Stimulated activated naive B cell treated with anti-CD40 and anti-IgM and Interleukin-4, amounts not matched to agents 10 μg/mL and 1 μg/mL and 100 μg/mL, for 72 hours (primary cell): ENCODE measurements around the gene PRKCI.
A peak's percentile ranks its signal among the peaks of the same experiment; 100 is the strongest.
"Not testable (repeated sequence)": the region's sequence is repeated elsewhere in the genome, so short reads cannot be mapped to it uniquely, and the experiment has no call there.

ENCODE experiments used
- ATAC-seq, 2 donors: fragments of 150-1000 bp; cut with Tn5 transposase; replicated peaks; 2 replicates each; pipeline ENCODE4 v1.10.0; 2021; ENCODE audit warnings: moderate library complexity in 1 of 2
- DNase-seq: peaks from one replicate; pipeline ENCODE4 v3.0.0; 2021
- H3K27ac Mint-ChIP-seq: one replicate; pipeline ENCODE4 v1.8.0; 2022; ENCODE audit warnings: mild to moderate bottlenecking, mixed read lengths
- H3K27me3 Mint-ChIP-seq, 2 donors: one replicate each; pipeline ENCODE4 v1.8.0; 2022; ENCODE audit warnings: mixed read lengths in 2 of 2
- H3K36me3 Mint-ChIP-seq, 2 donors: one replicate each; pipeline ENCODE4 v1.8.0; 2022; ENCODE audit warnings: mixed read lengths in 2 of 2, mild to moderate bottlenecking in 1 of 2
- H3K4me1 Mint-ChIP-seq, 2 donors: one replicate each; pipeline ENCODE4 v1.8.0; 2022; ENCODE audit warnings: mixed read lengths in 2 of 2, mild to moderate bottlenecking in 1 of 2
- H3K4me3 Mint-ChIP-seq, 2 donors: one replicate each; pipeline ENCODE4 v1.8.0; 2022; ENCODE audit warnings: mild to moderate bottlenecking in 2 of 2, mixed read lengths in 2 of 2, moderate library complexity in 1 of 2
- H3K9me3 Mint-ChIP-seq, 2 donors: one replicate each; pipeline ENCODE4 v1.8.0; 2022; ENCODE audit warnings: mixed read lengths in 2 of 2, mild to moderate bottlenecking in 1 of 2

The PRKCI gene

GRCh38 chr3:170244576-170244975 is 22.4 kb downstream of the PRKCI start:
- ATAC-seq (no peak), DNase-seq (no peak)
- Mint-ChIP-seq H3K4me3 (no peak overlapping the region), H3K27me3 (no peaks in the 10 kb centered on the region), H3K27ac (no peak overlapping the region), H3K36me3 (peaks cover 20 to 37% of the 10 kb centered on the region in 2 donors), H3K4me1 (peaks cover 9% of the 10 kb centered on the region in 2 donors), H3K9me3 (no peaks in the 10 kb centered on the region)

- DNase-seq, result no peak
- H3K27ac Mint-ChIP-seq, result peak overlapping the region; percentile 21
These were observed 25.7 kb downstream of the PRKCI start for GRCh38 chr3:170247875-170248274.

GRCh38 chr3:170256597-170256996 is 34.4 kb downstream of the PRKCI start:
- DNase-seq (no peak), ATAC-seq (no peak)
- Mint-ChIP-seq H3K36me3 (peaks cover 40 to 51% of the 10 kb centered on the region in 2 donors), H3K27ac (peak overlapping the region; percentile 63), H3K27me3 (no peaks in the 10 kb centered on the region), H3K9me3 (peaks cover 5 to 6% of the 10 kb centered on the region in 2 donors), H3K4me3 (peak overlapping the region in 1 of 2 donors; percentile 0), H3K4me1 (peaks cover 28 to 39% of the 10 kb centered on the region in 2 donors)

More at GRCh38 chr3:170247875-170248274, 25.7 kb downstream of the PRKCI start:
- Mint-ChIP-seq H3K4me1 (peaks cover 9% of the 10 kb centered on the region in 2 donors), H3K36me3 (peaks cover 17 to 32% of the 10 kb centered on the region in 2 donors), H3K27me3 (no peaks in the 10 kb centered on the region), H3K9me3 (no peaks in the 10 kb centered on the region), H3K4me3 (no peak overlapping the region)
- peak in 1 of 2 donors; percentile 45 for ATAC-seq

GRCh38 chr3:170257145-170257544 is 34.9 kb downstream of the PRKCI start:
- H3K4me3 Mint-ChIP-seq, result peak overlapping the region in 1 of 2 donors; percentile 15
- peaks cover 28 to 39% of the 10 kb centered on the region in 2 donors for H3K4me1 Mint-ChIP-seq
- ATAC-seq, result peak; percentile 62 to 72
- H3K9me3 Mint-ChIP-seq, result peaks cover 5 to 6% of the 10 kb centered on the region in 2 donors
- H3K27ac Mint-ChIP-seq, result peak overlapping the region; percentile 93
- DNase-seq, result peak; percentile 20
- peaks cover 40 to 51% of the 10 kb centered on the region in 2 donors for H3K36me3 Mint-ChIP-seq
- no peaks in the 10 kb centered on the region for H3K27me3 Mint-ChIP-seq

GRCh38 chr3:170258105-170258487 is 35.9 kb downstream of the PRKCI start:
- peak overlapping the region; percentile 54 to 71 for H3K4me3 Mint-ChIP-seq
- no peak for DNase-seq
- peaks cover 33 to 46% of the 10 kb centered on the region in 2 donors for H3K36me3 Mint-ChIP-seq
- ATAC-seq, result peak; percentile 21 to 41
- peak overlapping the region; percentile 93 for H3K27ac Mint-ChIP-seq
- H3K4me1 Mint-ChIP-seq, result peaks cover 28 to 39% of the 10 kb centered on the region in 2 donors
- H3K27me3 Mint-ChIP-seq, result no peaks in the 10 kb centered on the region
- H3K9me3 Mint-ChIP-seq, result peaks cover 5 to 6% of the 10 kb centered on the region in 2 donors

GRCh38 chr3:170259907-170260306 is 37.7 kb downstream of the PRKCI start:
- no peak for DNase-seq
- Mint-ChIP-seq H3K9me3 (peaks cover 5 to 6% of the 10 kb centered on the region in 2 donors), H3K4me3 (no peak overlapping the region), H3K27me3 (no peaks in the 10 kb centered on the region), H3K36me3 (peaks cover 25 to 40% of the 10 kb centered on the region in 2 donors), H3K4me1 (peaks cover 29 to 39% of the 10 kb centered on the region in 2 donors), H3K27ac (peak overlapping the region; percentile 31)
- ATAC-seq, result no peak

GRCh38 chr3:170267793-170268192 is 45.6 kb downstream of the PRKCI start:
- Mint-ChIP-seq H3K4me3 (no peak overlapping the region), H3K4me1 (peaks cover 0 to 1% of the 10 kb centered on the region in 2 donors), H3K27me3 (no peaks in the 10 kb centered on the region), H3K27ac (no peak overlapping the region), H3K36me3 (peaks cover 19 to 32% of the 10 kb centered on the region in 2 donors), H3K9me3 (no peaks in the 10 kb centered on the region)
- DNase-seq (no peak), ATAC-seq (no peak)

GRCh38 chr3:170269673-170270254 is 47.5 kb downstream of the PRKCI start:
- peaks cover 16 to 35% of the 10 kb centered on the region in 2 donors for H3K36me3 Mint-ChIP-seq
- ATAC-seq, result not testable (repeated sequence)

GRCh38 chr3:170270282-170270881 is 48.2 kb downstream of the PRKCI start:
- Mint-ChIP-seq H3K4me1 (peaks cover 4 to 7% of the 10 kb centered on the region in 2 donors), H3K27me3 (no peaks in the 10 kb centered on the region), H3K27ac (no peak overlapping the region), H3K4me3 (no peak overlapping the region), H3K9me3 (no peaks in the 10 kb centered on the region), H3K36me3 (peaks cover 16 to 36% of the 10 kb centered on the region in 2 donors)
- no peak for DNase-seq
- no peak for ATAC-seq

More at GRCh38 chr3:170269673-170270254, 47.5 kb downstream of the PRKCI start:
- H3K27ac Mint-ChIP-seq, H3K4me3 Mint-ChIP-seq, H3K4me1 Mint-ChIP-seq, H3K9me3 Mint-ChIP-seq, H3K27me3 Mint-ChIP-seq, DNase-seq: not testable (repeated sequence)

- Mint-ChIP-seq H3K4me3 (no peak overlapping the region), H3K36me3 (peaks cover 32 to 62% of the 10 kb centered on the region in 2 donors), H3K4me1 (peaks cover 16 to 26% of the 10 kb centered on the region in 2 donors), H3K27ac (no peak overlapping the region), H3K27me3 (no peaks in the 10 kb centered on the region), H3K9me3 (peaks cover 0 to 2% of the 10 kb centered on the region in 2 donors)
- peak in 1 of 2 donors; percentile 55 for ATAC-seq
- DNase-seq, result no peak
These were observed 52.4 kb downstream of the PRKCI start for GRCh38 chr3:170274641-170275040.

GRCh38 chr3:170275832-170276231 is 53.6 kb downstream of the PRKCI start:
- Mint-ChIP-seq H3K9me3 (peaks cover 0 to 2% of the 10 kb centered on the region in 2 donors), H3K4me3 (no peak overlapping the region), H3K4me1 (peaks cover 16 to 26% of the 10 kb centered on the region in 2 donors), H3K36me3 (peaks cover 35 to 61% of the 10 kb centered on the region in 2 donors), H3K27ac (no peak overlapping the region), H3K27me3 (no peaks in the 10 kb centered on the region)
- ATAC-seq, result no peak
- DNase-seq, result no peak

- H3K27ac Mint-ChIP-seq, H3K27me3 Mint-ChIP-seq, ATAC-seq, DNase-seq, H3K9me3 Mint-ChIP-seq, H3K4me3 Mint-ChIP-seq: not testable (repeated sequence)
- H3K36me3 Mint-ChIP-seq, result peaks cover 32 to 64% of the 10 kb centered on the region in 2 donors
- peaks cover 16 to 26% of the 10 kb centered on the region in 2 donors for H3K4me1 Mint-ChIP-seq
These were observed 55.1 kb downstream of the PRKCI start for GRCh38 chr3:170277311-170277710.

- DNase-seq, result no peak
- no peak overlapping the region for H3K27ac Mint-ChIP-seq
- ATAC-seq, result no peak
- peaks cover 0 to 2% of the 10 kb centered on the region in 2 donors for H3K9me3 Mint-ChIP-seq
- H3K4me3 Mint-ChIP-seq, result peak overlapping the region; percentile 17 to 36
- no peaks in the 10 kb centered on the region for H3K27me3 Mint-ChIP-seq
- H3K4me1 Mint-ChIP-seq, result peaks cover 16 to 26% of the 10 kb centered on the region in 2 donors
- peaks cover 34 to 67% of the 10 kb centered on the region in 2 donors for H3K36me3 Mint-ChIP-seq
These were observed 55.8 kb downstream of the PRKCI start for GRCh38 chr3:170277833-170278580.

- H3K9me3 Mint-ChIP-seq, result peaks cover 0 to 2% of the 10 kb centered on the region in 2 donors
- no peak overlapping the region for H3K27ac Mint-ChIP-seq
- H3K36me3 Mint-ChIP-seq, result peaks cover 34 to 72% of the 10 kb centered on the region in 2 donors
- no peak for ATAC-seq
- DNase-seq, result no peak
- H3K4me1 Mint-ChIP-seq, result peaks cover 16 to 26% of the 10 kb centered on the region in 2 donors
- no peak overlapping the region for H3K4me3 Mint-ChIP-seq
- H3K27me3 Mint-ChIP-seq, result no peaks in the 10 kb centered on the region
These were observed 56.4 kb downstream of the PRKCI start for GRCh38 chr3:170278627-170279026.
